Subcutaneous adipose tissue (tissue), 4 donors: ENCODE data around the gene PCF11. TPM values are rescaled to one million over a fixed set of nuclear protein-coding genes. Genes with fewer than 3 reads are reported as not detected.

Source experiments
- CTCF ChIP-seq: fragments of 450-650 bp; IDR thresholded peaks from one replicate; pipeline ENCODE4 v1.5.1; 2016; ENCODE audit warnings: low read depth, mild to moderate bottlenecking, control low read depth, antibody characterized with exemption, moderate library complexity
- total RNA-seq, 4 donors: library from RNA; depleted of rRNA; stranded (reverse); fragments of >200 nt; gene quantifications; one replicate each; pipeline ENCODE4 v1.1.0, GENCODE V29; 2016

Gene PCF11
- total RNA-seq, 4 donors from 2014 or later, result 93.5 to 109 (median 97.0) TPM

- TF ChIP-seq CTCF, result no peak
Measured at GRCh38 chr11:83193315-83194280, 36.7 kb downstream of the PCF11 start, which contains the start of gene ANKRD42. ANKRD42 (plus strand) TSS chr11:83193712; CDS start chr11:83194671, 959 bp downstream.

GRCh38 chr11:83194281-83195142 is 37.6 kb downstream of the PCF11 start:
- no peak for TF ChIP-seq CTCF

DNA sequence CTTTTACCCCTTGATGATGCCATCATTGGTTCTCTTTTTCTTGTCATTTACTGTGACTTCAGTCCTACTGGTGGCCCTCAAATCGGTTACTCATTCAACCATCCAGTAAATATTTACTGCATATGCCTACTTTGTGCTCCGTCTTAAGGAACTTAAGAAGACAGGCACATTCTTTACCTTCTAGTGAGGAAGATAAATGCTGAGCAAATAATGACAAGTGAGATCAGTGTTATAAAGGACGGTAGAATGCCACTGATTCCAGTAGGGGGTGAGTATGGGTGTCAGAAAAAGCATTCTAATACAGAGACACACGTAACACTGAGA is 38.2 kb downstream of the PCF11 start:
- TF ChIP-seq CTCF, result no peak

DNA sequence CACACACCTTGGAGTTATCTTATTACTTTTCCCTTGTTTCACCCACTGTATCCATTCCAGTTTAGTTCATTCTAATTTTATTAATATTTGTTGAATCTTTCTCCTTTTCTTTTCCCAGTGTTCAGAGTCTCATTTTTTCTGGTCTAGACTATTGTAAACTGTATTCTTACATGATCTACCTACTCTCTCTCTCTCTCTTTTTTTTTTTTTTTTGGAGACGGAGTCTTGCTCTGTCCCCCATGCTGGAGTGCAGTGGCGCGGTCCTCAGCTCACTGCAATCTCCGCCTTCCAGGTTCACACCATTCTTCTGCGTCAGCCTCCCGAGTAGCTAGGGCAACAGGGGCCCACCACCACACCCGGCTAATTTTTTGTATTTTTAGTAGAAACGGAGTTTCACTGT is 38.7 kb downstream of the PCF11 start:
- no peak for TF ChIP-seq CTCF

- no peak for TF ChIP-seq CTCF
Measured at GRCh38 chr11:83200035-83200434, 43.1 kb downstream of the PCF11 start.

DNA sequence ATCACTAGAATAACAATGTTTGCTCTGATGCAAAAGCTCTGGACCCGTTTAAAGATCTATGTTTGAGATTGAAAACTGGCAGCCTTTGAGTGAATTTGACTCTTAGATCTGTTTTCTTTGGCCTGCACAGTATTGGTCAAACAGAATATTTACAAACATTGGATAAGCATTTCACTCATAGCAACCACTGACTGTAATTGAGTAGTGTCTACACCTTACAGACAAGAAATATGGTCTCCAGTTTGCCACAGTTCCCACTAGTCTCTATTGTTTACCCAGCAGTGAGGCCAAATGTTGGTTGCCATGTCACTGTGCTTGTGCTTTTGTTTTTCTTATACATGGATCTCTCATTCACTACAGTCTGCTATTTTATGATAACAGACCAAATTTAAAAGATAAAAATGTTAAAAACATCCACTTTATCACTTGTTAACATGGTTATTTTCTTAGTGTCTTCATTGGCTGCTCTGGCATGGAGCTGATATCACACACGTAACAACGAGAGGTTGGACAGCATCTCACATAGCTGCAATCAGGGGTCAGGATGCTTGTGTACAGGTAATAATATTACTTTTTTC is 48.8 kb downstream of the PCF11 start:
- no peak for TF ChIP-seq CTCF
